Measurements from ENCODE around the gene HIF3A.

DNA sequence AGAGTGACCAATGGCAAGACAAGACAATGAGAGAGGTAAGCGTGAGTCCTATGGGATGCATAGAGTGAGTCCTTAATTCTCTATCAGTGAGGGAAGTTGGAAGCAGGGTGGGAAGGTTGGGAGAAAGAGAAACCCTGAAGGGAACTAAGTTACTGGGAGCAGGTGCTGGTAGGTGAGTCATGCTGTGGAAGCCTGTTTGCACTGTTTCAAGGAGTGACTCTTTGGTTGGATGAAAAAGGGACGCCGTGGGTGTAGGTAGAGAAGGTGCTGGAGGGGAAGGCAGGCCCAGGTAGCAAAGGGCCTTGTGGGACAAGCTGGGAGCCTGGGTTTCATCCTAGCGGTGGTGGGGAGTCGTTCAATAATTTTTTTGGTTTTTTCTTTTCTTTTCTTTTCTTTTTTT is 45.4 kb upstream of the HIF3A start:
- TF ChIP-seq, protein P1, sequence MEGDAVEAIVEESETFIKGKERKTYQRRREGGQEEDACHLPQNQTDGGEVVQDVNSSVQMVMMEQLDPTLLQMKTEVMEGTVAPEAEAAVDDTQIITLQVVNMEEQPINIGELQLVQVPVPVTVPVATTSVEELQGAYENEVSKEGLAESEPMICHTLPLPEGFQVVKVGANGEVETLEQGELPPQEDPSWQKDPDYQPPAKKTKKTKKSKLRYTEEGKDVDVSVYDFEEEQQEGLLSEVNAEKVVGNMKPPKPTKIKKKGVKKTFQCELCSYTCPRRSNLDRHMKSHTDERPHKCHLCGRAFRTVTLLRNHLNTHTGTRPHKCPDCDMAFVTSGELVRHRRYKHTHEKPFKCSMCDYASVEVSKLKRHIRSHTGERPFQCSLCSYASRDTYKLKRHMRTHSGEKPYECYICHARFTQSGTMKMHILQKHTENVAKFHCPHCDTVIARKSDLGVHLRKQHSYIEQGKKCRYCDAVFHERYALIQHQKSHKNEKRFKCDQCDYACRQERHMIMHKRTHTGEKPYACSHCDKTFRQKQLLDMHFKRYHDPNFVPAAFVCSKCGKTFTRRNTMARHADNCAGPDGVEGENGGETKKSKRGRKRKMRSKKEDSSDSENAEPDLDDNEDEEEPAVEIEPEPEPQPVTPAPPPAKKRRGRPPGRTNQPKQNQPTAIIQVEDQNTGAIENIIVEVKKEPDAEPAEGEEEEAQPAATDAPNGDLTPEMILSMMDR (conservative IDR thresholded peaks at IDR 0.05 in 1 of 2, IDR thresholded peaks at IDR 0.05 in 1 of 2; ENCODE audit: low read depth in 1 of 2, low read length in 2 of 2): no peak
- TF ChIP-seq EZH2 (IDR thresholded peaks at IDR 0.05; ENCODE audit: low read length, missing control alignments): no peak

Data from fibroblast of lung (primary cell).